GM12892 (cell line): ENCODE data around the gene RTBDN.

ENCODE experiments used
- POLR2A ChIP-seq: IDR thresholded peaks from 2 replicates; pipeline ENCODE4 v1.6.1; 2011; ENCODE audit warnings: low read depth, low read length, control low read depth
- POLR2AphosphoS5 ChIP-seq: IDR thresholded peaks from 2 replicates; pipeline ENCODE4 v1.6.1; 2011; ENCODE audit warnings: low read depth, low read length, control low read depth
- TAF1 ChIP-seq: IDR thresholded peaks from 2 replicates; pipeline ENCODE4 v1.6.1; 2011; ENCODE audit warnings: low read depth, mild to moderate bottlenecking, control low read depth, low read length, borderline replicate concordance

DNA sequence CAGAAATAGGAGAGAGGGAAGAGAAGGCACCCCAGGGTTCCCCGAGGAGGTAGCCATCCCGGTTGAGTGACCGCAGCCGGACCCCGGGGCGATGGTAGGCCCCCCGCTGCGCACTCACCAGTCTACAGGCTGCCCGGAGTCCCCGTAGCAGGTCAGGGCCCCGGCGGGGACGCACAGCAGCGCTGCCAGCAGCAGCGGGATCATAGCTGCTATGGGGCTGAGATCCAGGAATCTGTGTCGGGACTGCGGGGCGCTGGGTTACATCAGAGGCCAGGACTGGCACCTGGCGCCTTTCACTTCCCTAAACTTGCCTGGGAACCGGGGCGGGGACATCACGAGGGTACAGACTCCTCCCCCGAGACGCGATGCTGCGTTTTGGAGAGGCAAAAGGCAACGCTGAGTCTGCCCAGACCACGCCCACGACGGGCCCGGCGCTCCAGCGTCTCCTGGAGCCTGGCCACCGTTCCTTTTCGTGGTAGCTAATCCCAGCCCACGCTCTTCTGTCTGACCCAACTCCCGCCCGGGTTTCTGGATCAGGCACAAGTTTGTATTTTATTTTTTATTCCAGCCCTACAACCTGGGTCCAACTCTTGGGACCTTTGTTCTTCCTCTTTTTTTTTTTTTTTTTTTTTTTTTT, 46.9 kb upstream of the RTBDN start, which contains the start of gene DNASE2:
- TF ChIP-seq POLR2A = peak; percentile 78
- peak; percentile 58; the same call in 1 of the 2 replicates for TF ChIP-seq POLR2AphosphoS5
- no peak for TF ChIP-seq TAF1
